SK-N-MC (cell line): ENCODE results near the gene TTLL10.

Experiments used
- DNase-seq: peaks from one replicate; pipeline ENCODE4 v3.0.0-alpha.2; 2011; ENCODE audit warnings: low read depth, low spot score
- H3K27ac ChIP-seq: fragments of 200-600 bp; sonication (generic); 2 replicates; pipeline ENCODE4 v1.5.1; 2016; ENCODE audit warnings: mixed run types
- H3K36me3 ChIP-seq: fragments of 200-600 bp; sonication (generic); 2 replicates; pipeline ENCODE4 v1.6.1; 2017; ENCODE audit warnings: antibody characterized with exemption, low read length, mixed read lengths; ENCODE audit not compliant: insufficient read depth
- H3K4me3 ChIP-seq: fragments of 200-600 bp; sonication (generic); 2 replicates; pipeline ENCODE4 v1.5.1; 2016
- H3K9ac ChIP-seq: fragments of 200-600 bp; sonication (generic); 2 replicates; pipeline ENCODE4 v1.8.0; 2017; ENCODE audit warnings: mixed run types, mixed read lengths; ENCODE audit not compliant: insufficient read length
- H3K9me3 ChIP-seq: fragments of 200-600 bp; sonication (generic); 2 replicates; pipeline ENCODE4 v1.6.1; 2017; ENCODE audit warnings: low read depth, mild to moderate bottlenecking, antibody characterized with exemption, low read length, moderate library complexity, mixed read lengths
- EZH2 ChIP-seq: fragments of 200-600 bp; sonication (generic); IDR thresholded peaks from one replicate; pipeline ENCODE4 v1.6.1; 2017; ENCODE audit warnings: antibody characterized with exemption
- FOXP2 ChIP-seq: optimal IDR thresholded peaks from 2 replicates; pipeline ENCODE3; 2011; ENCODE audit warnings: mild to moderate bottlenecking, moderate library complexity; ENCODE audit not compliant: insufficient read depth; ENCODE audit errors: extremely low read length, control extremely low read depth
- POLR2AphosphoS5 ChIP-seq: IDR thresholded peaks from 2 replicates; pipeline ENCODE4 v1.6.1; 2012; ENCODE audit warnings: mild to moderate bottlenecking, low read depth, low read length, borderline replicate concordance

Gene TTLL10

GRCh38 chr1:1166642-1167397 is 6.9 kb upstream of the TTLL10 start:
- no peak for DNase-seq
- Histone ChIP-seq H3K9ac (no peak overlapping the region), H3K9me3 (no peaks in the 10 kb centered on the region), H3K36me3 (no peaks in the 10 kb centered on the region), H3K27ac (no peak overlapping the region), H3K4me3 (no peak overlapping the region)
- TF ChIP-seq FOXP2 (no peak), POLR2AphosphoS5 (no peak), EZH2 (no peak)

GRCh38 chr1:1167398-1167821 is 6.3 kb upstream of the TTLL10 start:
- no peak for DNase-seq
- H3K9me3 ChIP-seq = no peaks in the 10 kb centered on the region
- no peak for TF ChIP-seq POLR2AphosphoS5
- TF ChIP-seq EZH2 = no peak
- TF ChIP-seq FOXP2 = no peak
- no peaks in the 10 kb centered on the region for H3K36me3 ChIP-seq
- no peak overlapping the region for H3K4me3 ChIP-seq
- no peak overlapping the region for H3K27ac ChIP-seq
- no peak overlapping the region for H3K9ac ChIP-seq

- no peak overlapping the region for H3K27ac ChIP-seq
- TF ChIP-seq EZH2 (no peak), FOXP2 (no peak)
- DNase-seq = no peak
These were observed 5.7 kb upstream of the TTLL10 start for GRCh38 chr1:1167841-1168450.

GRCh38 chr1:1168451-1169411 is 4.9 kb upstream of the TTLL10 start:
- Histone ChIP-seq H3K36me3 (no peaks in the 10 kb centered on the region), H3K9ac (no peak overlapping the region), H3K27ac (no peak overlapping the region), H3K9me3 (no peaks in the 10 kb centered on the region), H3K4me3 (no peak overlapping the region)
- DNase-seq = no peak
- TF ChIP-seq POLR2AphosphoS5 (no peak), EZH2 (no peak), FOXP2 (no peak)

More at GRCh38 chr1:1167841-1168450, 5.7 kb upstream of the TTLL10 start:
- Histone ChIP-seq H3K4me3 (no peak overlapping the region), H3K36me3 (no peaks in the 10 kb centered on the region), H3K9ac (no peak overlapping the region), H3K9me3 (no peaks in the 10 kb centered on the region)

- Histone ChIP-seq H3K27ac (no peak overlapping the region), H3K9ac (no peak overlapping the region), H3K9me3 (no peaks in the 10 kb centered on the region), H3K4me3 (peak overlapping the region; percentile 66), H3K36me3 (no peaks in the 10 kb centered on the region)
- no peak for TF ChIP-seq POLR2AphosphoS5
- TF ChIP-seq FOXP2 = no peak
- TF ChIP-seq EZH2 = no peak
- no peak for DNase-seq
These were observed 4.1 kb upstream of the TTLL10 start for GRCh38 chr1:1169429-1170214.

- Histone ChIP-seq H3K9me3 (no peaks in the 10 kb centered on the region), H3K4me3 (peak overlapping the region; percentile 66), H3K36me3 (no peaks in the 10 kb centered on the region), H3K9ac (no peak overlapping the region), H3K27ac (no peak overlapping the region)
- no peak for TF ChIP-seq FOXP2
- TF ChIP-seq POLR2AphosphoS5 = 0 out of 2 replicates have a peak, but pooled peaks have one; percentile 16
- peak; percentile 5 for DNase-seq
These were observed 3.2 kb upstream of the TTLL10 start for GRCh38 chr1:1170215-1171091.

- DNase-seq = no peak
- H3K4me3 ChIP-seq = no peak overlapping the region
- H3K9me3 ChIP-seq = no peaks in the 10 kb centered on the region
- H3K36me3 ChIP-seq = no peaks in the 10 kb centered on the region
- H3K27ac ChIP-seq = no peak overlapping the region
- H3K9ac ChIP-seq = no peak overlapping the region
- TF ChIP-seq EZH2 (no peak), FOXP2 (no peak), POLR2AphosphoS5 (no peak)
These were observed 2.5 kb upstream of the TTLL10 start for GRCh38 chr1:1171161-1171545.
